Measurements from ENCODE around the gene SLC35G3. TPM values are rescaled to one million over a fixed set of nuclear protein-coding genes. Genes with fewer than 3 reads are reported as not detected.

Gene SLC35G3
- polyA plus RNA-seq, 1 donor from 2014 or later, result not detected

Other genes with a start within 250 kb of the SLC35G3 start
- 0.84 and 2.1 TPM in 2 replicates for gene CCT6B, start 232.9 kb downstream of the SLC35G3 start, polyA plus RNA-seq
- gene ZNF830, start 232.9 kb downstream of the SLC35G3 start, polyA plus RNA-seq, result 14.3 and 14.7 TPM in 2 replicates
- gene LIG3, start 213.9 kb downstream of the SLC35G3 start, polyA plus RNA-seq, result 21.8 and 29.0 TPM in 2 replicates
- 6.6 and 7.0 TPM in 2 replicates for gene RFFL, start 130.7 kb downstream of the SLC35G3 start, polyA plus RNA-seq
- 13.8 and 19.0 TPM in 2 replicates for gene RAD51D, start 74.5 kb downstream of the SLC35G3 start, polyA plus RNA-seq
- not detected in 2 replicates for gene FNDC8, start 72.8 kb downstream of the SLC35G3 start, polyA plus RNA-seq
- gene NLE1, start 52.1 kb downstream of the SLC35G3 start, polyA plus RNA-seq, result 30.8 and 43.0 TPM in 2 replicates
- gene UNC45B, start 46.6 kb downstream of the SLC35G3 start, polyA plus RNA-seq, result not detected in 2 replicates
- 2.1 and 2.5 TPM in 2 replicates for gene SLFN5, start 48.7 kb upstream of the SLC35G3 start, polyA plus RNA-seq
- not detected in 2 replicates for gene SLFN11, start 179.2 kb upstream of the SLC35G3 start, polyA plus RNA-seq
- not detected in 2 replicates for gene SLFN12, start 238.1 kb upstream of the SLC35G3 start, polyA plus RNA-seq

All from neural cell (in vitro differentiated cells).